ENCODE results near the gene TOB1.

Gene TOB1, protein sequence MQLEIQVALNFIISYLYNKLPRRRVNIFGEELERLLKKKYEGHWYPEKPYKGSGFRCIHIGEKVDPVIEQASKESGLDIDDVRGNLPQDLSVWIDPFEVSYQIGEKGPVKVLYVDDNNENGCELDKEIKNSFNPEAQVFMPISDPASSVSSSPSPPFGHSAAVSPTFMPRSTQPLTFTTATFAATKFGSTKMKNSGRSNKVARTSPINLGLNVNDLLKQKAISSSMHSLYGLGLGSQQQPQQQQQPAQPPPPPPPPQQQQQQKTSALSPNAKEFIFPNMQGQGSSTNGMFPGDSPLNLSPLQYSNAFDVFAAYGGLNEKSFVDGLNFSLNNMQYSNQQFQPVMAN

GRCh38 chr17:50866261-50866949, at the start of gene TOB1:
TSS of gene TOB1 (minus strand) at chr17:50866354. CDS start at chr17:50864017, 2,337 bp downstream.
- FAIRE-seq = peak; percentile 77

DNA sequence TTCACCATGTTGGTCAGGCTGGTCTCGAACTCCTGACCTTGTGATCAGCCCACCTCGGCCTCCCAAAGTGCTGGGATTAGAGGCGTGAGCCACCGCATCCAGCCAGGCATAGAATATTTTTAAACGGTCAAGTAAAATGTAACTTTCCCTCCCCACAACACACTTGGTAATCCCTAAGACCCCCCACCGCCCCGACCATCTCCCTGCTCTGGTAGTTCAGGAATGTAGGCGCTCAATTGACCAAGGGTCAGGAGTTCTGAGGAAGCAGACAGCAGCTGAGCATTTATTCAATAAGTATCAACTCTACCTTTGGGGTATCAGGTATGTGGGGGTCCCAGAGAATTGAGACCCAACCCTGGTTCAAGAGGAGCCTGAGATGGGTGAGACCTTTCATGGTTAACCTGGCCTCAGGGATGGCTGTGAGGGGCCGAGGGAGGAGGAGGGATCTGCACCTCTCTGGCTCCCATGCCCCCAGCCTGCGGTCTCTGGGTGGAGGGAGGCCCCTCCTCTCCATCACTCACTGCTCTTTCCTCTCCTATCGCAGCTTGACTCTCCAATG, 48.4 kb upstream of the TOB1 start:
- no peak for FAIRE-seq

DNA sequence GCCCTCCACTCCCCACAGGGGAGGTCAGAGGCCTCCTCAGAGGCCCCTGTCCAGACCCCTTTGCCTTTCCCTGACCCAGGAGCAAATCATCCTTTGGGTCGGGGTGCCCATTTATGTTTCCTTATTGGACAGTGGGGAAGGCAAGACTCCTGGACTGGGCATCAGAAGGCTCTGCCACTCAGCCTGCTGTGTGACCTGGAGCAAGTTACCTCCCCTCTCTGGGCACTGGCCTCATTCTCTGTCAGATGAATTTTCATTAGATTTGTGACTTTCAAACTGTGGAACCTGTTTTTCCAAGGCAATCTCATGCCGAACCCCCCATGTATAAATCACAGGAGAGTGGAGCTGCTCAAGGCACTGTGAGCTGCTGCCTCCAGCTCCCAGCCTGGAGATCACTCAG, 47.0 kb upstream of the TOB1 start:
- no peak for FAIRE-seq

- no peak for FAIRE-seq
Observed at GRCh38 chr17:50911890-50912289, 45.7 kb upstream of the TOB1 start.

- FAIRE-seq = no peak
Observed at GRCh38 chr17:50911450-50911849, 45.3 kb upstream of the TOB1 start.

DNA sequence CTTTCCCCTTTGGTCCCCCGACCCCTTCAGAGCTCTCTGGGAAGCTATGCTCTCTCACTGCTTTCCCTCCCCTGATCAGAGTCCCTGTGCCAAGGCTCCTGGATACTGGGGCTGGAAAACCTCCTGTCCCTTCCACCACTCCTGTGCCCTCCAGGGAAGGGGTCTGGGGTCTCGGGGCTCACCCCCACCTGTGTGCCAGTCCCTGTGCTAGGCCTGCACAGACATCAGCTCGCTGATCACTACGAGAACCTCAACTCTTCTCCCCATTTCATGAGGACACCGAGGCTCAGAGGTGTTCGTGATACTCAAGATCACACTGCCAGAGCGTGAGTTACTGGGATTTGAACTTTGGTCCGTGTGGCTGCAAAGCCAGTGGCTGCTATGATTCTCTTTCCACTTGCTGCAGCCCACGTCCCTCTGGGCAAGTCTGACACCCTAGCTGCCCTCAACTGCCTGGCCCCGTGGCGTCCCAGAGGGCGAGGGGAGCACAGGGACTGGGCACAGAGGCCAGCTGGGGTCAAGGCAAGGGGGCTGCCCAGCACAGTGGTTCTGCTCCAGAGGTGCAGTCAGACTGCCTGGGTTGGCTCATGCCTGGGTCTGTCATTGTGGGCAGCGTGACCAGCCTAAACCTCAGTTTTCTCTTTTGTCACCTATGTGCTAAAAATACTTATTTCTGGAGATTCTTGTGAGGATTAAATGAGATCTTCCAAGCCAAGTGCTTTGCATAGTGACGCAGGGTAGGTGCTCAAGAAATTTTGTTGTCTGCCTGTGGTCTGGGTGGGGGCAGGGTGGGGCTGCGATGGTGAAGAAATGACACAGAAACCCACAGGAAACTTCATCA, 43.8 kb upstream of the TOB1 start:
- no peak for FAIRE-seq

DNA sequence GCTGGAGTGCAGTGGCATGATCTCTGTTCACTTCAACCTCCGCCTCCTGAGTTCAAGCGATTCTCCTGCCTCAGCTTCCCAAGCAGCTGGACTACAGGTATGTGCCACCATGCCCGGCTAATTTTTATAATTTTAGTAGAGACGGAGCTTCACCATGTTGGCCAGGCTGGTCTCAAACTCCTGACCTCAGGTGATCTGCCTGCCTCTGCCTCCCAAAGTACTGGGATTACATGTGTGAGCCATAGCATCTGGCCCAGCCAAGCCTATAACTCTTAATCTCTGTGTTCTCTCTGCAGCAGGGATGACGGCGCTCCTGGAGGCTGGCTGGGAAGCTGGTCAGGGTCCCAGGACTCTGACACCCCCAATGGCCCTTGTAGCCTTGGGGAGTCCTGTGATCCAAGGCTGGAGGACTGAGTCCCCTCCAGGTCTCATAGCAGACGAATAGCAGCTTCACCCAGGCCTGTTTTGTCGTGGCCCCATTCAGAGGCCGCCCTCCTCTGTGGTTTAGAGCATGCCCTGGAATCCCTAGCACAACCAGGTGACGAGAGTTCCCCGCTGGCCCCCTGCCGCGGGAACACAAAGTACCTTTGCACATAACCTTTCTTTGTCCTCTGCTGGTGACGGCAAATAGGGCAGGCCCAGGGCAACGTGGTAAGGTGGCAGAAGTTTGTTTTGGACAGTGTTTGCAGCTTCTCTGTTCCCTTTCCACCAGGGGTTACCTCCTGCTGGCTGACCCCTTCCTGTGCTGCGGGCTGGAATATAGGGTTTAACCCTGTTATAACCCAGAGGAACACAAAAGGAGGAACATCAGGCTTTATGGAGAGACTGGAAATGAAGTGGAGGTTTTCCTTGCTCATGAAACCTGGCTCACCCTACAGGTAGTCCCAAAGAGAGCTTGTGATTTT, 43.0 kb upstream of the TOB1 start:
- no peak for FAIRE-seq

GRCh38 chr17:50908140-50908859, 42.1 kb upstream of the TOB1 start:
- no peak for FAIRE-seq

DNA sequence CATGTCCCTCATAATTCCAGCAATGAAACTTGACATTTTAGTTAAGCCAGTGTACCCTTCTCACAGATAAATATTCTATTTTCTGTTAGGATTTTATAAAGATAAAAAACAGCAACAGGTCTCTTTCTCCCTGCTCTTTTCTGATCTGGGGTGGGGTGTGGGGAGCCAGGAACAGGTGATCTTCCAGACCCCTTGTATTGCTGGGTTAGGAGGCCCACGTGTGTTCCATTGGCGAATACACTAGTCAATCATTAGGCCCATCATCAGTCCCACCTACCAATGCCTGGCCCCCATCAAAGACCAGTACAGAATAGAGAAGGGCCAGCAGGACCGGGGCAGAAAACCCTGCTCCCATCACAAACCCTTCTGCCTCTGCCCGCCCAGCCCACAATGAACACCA, 40.3 kb upstream of the TOB1 start:
- no peak for FAIRE-seq

DNA sequence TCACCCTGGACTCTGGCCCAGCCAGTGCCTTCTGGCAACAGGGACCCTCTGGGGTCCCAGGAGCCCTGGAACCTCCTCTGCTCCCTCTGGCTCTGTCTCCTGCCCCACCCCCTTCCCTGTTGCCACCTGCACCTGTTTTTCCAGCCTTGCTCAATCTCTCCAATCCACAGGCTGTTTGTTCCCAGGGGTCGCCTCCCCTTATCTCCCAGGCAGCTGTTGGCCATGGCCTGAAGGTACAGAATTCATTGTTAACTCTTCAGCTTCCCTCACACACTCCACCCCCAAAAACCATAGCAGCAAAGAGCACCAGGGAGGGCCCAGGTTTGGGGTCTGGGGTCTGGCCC, 39.3 kb upstream of the TOB1 start:
- FAIRE-seq = no peak

GRCh38 chr17:50904518-50905459, 38.6 kb upstream of the TOB1 start:
- FAIRE-seq = no peak

DNA sequence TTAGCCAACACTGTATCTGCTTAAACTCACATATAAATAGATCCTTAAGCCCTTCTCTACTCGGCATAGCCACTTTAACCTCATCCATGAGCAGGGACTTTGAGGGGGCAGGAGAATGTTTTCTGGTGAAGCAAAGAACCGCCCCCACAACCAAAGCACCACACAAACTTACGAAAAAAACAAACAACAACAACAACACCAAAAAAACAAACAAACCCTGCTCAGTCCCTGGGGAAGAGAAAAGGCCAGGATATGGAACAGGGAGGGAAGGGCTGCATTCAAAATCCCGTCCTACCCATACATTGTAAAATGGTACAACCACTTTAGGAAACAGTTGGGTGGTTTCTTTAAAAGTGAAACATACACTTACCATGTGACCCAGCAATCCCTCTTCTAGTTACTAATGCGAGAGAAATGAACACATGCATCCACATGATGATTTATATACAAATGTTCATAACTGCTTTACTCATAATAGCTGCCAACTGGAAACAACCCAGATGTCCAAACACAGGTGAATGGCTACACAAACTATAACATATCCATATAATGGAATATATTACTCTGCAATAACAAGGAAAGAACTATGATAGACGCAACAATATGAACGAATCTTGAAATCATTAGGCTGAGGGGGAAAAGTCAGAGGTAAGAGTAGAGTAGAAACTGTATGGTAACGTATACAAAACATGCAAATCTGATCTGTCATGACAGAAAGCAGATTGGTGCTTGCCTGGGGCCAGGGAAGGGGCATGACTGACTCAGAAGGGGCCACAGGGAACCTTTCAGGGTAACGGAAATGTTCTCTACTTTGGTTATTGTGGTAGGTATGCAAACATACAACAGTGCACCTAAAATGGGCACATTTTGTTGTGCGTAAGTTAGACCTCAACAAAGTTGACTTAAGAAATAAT, 37.7 kb upstream of the TOB1 start:
- no peak for FAIRE-seq

- FAIRE-seq = no peak
Observed at GRCh38 chr17:50902372-50903353, 36.5 kb upstream of the TOB1 start.

- no peak for FAIRE-seq
Observed at GRCh38 chr17:50900383-50900892, 34.3 kb upstream of the TOB1 start.

GRCh38 chr17:50899559-50900319, 33.6 kb upstream of the TOB1 start:
- FAIRE-seq = no peak

DNA sequence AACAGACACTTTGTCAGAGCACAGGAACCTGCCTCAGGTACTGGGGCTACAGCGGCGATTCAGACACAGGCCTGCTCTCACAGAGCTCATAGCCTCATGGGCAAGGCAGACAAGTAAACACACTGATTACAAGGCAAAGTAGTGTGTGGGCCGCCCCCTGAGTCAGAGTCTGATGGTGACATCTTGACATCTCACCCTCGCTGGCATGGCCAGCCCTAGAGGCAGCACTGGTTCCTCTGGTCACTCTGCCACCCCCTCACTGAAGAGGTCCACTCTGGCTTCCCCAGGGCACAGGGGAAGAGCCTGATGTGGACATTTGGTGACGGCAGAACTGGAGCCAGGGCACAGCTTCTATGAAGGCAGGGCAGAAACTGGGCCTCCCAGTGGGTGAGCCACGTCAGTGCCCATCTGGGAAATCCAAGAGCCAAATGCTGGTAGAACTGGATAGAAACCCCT, 32.9 kb upstream of the TOB1 start:
- FAIRE-seq = no peak
